PC-9 (cell line): ENCODE data around the gene CCNB1.

Experiments used
- EZH2 ChIP-seq: fragments of 200-600 bp; sonication (generic); IDR thresholded peaks from 2 replicates; pipeline ENCODE4 v1.8.0; 2017; ENCODE audit warnings: antibody characterized with exemption, low read depth
- TF ChIP-seq, protein P1 (sequence below): fragments of 200-600 bp; sonication (generic); conservative IDR thresholded peaks from 2 replicates; pipeline ENCODE4 v1.6.1; 2017; ENCODE audit warnings: mixed run types, antibody characterized with exemption, mild to moderate bottlenecking, moderate library complexity

DNA sequence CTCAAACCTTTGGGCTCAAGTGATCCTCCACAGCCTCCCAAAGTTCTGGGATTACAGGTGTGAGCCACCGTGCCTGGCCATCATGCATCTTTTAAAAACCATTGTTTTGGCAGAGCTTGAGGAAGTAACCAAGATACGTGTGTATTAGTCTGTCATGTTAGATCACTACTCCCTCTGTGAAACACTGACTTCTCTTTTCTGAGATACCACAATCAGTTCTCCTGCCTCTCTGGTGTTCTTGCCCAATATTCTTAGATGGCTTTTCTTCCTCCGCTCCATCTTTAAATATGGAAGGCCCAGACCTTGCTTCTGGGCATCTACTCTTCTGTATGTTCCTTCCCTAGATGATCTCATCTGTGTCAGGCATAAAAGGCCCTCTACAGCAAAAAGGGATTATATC lies 14.2 kb upstream of the CCNB1 start:
- TF ChIP-seq, protein P1, sequence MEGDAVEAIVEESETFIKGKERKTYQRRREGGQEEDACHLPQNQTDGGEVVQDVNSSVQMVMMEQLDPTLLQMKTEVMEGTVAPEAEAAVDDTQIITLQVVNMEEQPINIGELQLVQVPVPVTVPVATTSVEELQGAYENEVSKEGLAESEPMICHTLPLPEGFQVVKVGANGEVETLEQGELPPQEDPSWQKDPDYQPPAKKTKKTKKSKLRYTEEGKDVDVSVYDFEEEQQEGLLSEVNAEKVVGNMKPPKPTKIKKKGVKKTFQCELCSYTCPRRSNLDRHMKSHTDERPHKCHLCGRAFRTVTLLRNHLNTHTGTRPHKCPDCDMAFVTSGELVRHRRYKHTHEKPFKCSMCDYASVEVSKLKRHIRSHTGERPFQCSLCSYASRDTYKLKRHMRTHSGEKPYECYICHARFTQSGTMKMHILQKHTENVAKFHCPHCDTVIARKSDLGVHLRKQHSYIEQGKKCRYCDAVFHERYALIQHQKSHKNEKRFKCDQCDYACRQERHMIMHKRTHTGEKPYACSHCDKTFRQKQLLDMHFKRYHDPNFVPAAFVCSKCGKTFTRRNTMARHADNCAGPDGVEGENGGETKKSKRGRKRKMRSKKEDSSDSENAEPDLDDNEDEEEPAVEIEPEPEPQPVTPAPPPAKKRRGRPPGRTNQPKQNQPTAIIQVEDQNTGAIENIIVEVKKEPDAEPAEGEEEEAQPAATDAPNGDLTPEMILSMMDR: no peak
- TF ChIP-seq EZH2: no peak
